ENCODE data around the gene CDK14.

Gene CDK14

DNA sequence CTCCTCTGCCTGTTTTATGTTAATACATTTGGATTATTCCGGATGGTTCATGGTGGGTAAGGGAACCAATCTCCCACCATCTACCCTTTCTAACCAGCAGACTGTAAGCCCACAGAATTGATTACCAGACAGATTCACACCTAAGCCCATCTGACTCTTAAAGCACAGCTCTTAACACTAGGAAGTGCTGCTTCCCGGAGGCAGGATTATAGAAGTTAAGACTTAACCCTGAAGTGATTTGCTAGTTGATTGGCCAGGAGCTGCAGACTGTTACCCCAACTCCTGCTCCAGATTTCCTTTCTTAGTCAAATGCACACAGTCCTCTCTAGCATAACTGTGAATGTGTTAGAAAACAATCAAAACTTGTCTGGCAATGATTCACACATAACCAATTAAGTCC lies 221.7 kb downstream of the CDK14 start:
- DNase-seq = no peak

DNA sequence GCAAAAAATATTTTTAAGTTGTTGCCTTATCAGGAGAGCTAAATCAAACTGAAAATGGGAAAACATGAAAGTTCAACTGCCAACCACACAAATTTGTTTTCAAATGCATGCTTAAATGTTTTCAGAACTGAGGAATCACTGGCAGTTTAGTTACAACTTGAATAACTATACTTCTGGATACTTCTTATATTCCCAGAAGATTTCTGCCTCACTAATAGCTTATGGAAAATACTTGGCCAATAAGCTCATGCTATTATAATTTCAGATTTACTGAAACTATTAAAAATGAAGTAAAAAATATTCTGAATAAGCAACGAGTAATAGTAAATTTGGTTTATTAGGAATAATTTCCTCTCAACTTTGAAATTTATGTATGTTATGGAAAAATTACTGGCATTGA lies 222.2 kb downstream of the CDK14 start:
- no peak for DNase-seq

DNA sequence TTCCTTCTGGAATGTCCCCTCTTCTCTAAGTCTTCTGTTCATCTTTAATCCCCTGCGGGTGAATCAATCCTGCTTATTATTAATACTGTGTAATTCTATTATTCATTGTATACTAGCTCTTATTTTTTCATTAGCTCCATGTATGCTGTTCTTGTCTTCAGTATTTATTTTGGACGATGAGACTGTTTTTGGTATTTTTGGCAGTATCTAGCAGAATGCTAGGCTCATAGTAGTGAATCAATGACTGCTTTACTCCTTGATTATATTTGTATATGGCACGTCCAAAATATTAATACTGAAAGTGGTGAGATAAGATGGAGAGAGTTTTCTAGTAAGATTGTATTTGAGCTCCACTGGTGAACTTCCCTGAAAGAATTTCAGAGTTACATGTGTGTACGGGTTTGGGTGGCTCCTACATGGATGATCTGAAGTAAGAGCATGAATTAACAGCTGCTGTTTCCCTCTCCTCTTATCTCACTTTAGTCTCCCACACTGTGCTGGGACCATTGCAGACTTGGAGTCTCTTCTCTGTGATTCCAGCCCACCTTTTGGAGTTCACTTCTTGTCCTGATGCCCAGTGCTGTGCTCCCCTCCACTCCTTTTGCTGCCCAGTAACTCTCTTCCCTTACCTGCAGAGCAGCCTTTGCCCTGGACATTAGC lies 226.0 kb downstream of the CDK14 start:
- no peak for DNase-seq

DNA sequence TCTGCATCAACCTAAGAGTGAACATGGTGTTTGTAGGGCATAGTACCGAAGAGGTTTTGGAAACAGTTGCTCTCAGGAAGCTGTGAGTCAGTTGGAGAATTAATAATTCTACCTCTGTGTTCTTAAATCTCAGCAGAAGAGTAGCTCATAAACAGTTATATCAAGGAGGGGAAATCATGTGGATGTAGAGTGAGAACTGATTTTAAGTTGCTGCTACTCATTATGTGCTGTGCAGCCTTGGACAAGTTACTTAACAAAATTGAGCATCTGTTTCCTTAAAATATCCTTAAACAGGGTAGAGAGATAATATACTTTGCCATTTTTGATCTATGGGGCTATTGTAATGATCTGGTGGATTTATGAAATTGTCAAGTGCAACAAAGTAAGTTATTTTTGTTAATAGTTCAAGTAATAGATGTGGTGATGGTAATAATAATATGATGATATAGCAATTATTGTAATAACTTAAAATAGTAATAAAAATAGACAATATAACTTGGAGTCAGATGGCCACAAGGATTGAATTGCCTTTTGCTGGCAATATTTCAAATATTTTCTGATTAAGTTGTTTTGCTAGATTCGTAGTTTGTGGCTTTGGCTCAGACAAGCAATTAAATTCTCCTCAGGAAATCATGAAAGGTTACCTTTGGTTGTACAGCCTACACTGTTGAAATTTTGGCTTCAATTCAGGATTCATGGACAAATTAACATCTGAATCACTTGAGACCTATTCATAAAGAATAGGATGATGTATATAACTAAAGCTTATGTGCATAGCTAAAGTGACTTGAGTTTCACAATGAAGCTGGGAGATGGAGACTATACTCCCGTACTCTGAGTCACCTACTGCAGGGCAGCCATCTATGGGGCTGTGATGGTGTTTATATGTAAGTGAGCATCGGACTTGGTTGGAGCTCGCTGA lies 228.5 kb downstream of the CDK14 start:
- no peak for DNase-seq

DNA sequence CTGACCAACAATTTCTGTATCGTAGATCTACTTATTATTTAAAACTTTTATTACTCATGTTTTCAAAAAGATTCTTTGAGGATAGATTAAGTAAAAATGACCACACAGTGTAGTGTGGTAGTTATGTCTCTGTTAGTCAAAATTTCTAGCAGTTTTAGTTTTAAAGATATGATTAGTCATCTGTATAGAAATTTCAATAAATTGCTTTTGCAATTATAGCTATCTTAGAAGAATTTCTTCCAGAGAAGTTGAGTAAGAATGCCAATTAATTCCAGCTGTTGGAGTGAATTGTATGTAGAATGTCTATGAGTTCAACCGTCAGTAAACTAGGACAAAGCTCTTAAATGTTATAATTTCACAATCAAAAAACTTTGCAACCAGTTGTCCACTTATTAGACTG lies 229.7 kb downstream of the CDK14 start:
- no peak for DNase-seq

DNA sequence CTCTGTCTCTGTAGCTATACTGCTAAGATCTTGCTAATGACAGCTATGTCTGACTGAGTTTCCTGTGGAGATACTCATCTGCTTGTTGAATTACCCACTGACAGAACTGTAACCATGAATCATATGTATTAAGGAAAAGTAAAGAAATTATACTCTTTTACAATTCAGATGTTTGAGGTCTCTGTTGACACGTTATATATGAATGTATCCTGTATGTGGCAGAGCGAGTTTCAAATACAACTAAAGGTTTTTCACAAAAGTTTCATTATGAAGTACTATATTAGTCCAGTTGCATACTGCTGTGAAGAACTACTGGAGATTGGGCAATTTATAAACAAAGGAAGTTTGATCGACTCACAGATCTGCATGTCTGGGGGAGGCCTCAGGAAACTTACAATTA lies 232.5 kb downstream of the CDK14 start:
- no peak for DNase-seq

DNA sequence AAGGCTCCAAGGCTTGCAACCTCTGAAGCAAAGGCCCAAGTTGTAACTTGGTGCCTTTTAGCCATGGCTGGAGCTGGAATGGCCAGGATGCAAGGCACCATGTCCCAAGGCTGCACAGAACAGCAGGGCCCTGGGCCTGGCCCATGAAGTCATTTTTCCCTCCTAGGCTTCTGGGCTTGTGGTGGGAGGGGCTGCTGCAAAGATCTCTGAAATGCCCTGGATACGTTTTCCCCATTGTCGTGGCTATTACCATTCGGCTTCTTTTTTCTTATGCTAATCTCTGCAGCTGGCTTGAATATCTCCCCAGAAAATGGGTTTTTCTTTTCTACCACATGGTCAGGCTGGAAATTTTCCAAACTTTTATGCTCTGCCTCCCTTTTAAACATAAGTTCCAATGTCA lies 234.2 kb downstream of the CDK14 start:
- DNase-seq = no peak

DNA sequence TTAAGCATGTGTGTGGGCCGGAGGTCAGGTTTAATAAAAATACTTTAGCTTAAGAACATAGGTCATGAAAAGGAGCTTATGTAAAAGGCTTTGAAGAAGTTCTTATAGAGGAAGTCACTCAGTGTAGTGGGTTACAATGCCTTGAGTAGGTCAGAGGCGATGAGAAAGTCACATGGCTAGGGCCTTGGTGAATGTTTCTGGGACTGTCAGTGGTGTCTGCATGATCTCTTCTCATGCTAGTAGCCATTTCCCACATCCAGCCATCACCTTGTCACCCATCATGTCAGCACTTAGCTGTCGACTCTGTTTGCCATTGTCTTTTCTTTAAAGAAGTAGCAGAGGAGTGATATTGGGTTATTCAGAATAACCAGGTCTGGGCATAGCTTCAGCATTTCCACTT lies 236.6 kb downstream of the CDK14 start:
- DNase-seq = no peak

DNA sequence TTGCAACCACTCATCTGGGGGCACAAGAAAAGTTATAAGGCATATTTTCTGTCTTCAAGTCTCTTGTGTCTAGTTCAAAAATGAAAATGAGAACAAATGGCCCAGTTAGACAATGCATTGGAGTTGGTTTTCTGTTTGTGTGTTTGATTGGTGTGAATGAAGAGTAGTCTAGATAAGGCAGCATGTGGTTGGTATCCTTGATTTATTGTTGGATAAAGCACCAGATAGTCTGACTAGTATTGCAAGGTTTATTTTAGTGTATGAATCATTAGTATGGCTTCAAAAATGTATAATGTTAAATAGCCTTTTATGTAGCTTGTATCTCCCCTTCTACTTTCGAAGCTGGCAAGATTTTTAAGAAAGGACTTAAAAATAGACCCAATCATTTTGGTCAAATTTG lies 237.3 kb downstream of the CDK14 start:
- no peak for DNase-seq

DNA sequence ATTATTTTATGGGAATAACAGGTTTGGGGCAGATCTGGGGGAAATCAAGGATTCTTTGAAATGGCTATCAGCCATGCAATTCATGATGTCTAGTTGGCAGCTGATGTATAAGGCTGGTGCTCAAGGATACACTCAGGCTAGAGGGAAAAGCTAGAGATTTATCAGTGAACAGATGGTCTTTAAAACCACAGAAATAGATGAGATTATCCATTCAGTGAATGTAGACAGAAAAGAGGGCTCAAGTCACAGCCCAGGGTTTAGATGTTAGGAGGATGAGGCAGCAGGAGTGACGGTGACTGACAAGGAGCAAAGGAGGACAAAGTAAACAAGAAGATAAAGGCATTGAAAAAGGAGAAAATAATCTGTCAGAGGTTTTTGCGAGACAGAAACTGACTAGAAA lies 238.7 kb downstream of the CDK14 start:
- no peak for DNase-seq

DNA sequence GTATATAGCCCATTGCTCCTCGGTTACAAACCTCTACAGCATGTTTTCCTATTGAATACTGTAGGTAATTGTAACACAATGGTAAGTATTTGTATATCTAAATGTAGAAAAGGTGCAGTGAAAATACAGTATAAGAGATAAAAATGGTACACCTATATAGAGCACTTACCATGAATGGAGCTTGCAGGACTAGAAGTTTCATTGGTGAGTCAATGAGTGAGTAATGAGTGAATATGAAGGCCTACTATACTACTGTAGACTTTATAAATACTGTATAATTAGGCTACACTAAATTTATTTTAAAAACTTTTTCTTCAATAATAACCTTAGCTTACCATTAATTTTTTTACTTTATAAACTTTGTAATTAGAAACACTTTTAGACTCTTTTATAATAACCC lies 239.7 kb downstream of the CDK14 start:
- no peak for DNase-seq

DNA sequence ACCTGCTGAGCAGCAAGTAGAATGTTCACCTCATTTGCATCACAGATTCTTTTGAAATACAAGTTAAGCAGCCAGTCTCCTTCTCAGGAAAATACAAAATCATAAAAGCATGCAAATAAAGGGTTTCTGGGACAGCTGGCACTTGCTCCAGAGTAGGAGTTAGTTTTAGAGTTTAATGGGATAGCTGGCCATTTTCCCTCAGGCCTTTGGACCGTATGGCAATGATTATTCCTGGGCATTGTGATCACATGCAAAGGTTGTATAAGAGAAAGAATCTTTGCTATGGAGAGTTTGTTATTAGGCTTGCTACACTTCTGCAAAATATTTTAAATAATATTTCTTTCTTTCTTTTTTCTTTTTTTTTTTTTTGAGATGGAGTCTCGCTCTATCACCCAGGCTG lies 240.8 kb downstream of the CDK14 start:
- no peak for DNase-seq

DNA sequence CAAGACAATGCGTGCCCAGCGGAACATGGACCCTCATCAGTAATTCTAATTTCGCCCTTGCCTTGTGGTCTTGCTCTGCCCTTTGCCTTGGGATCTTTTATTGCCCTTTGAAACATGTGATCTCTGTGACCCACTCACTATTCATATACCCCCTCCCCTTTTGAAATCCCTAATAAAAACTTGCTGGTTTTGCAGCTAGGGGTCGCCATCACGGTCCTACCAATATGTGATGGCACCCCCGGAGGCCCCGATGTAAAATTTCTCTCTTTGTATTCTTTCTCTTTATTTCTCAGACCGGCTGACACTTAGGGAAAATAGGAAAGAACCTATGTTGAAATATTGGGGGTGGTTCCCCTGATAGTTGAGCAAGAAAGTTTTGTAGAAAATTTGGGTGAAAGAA lies 242.7 kb downstream of the CDK14 start:
- DNase-seq = no peak

DNA sequence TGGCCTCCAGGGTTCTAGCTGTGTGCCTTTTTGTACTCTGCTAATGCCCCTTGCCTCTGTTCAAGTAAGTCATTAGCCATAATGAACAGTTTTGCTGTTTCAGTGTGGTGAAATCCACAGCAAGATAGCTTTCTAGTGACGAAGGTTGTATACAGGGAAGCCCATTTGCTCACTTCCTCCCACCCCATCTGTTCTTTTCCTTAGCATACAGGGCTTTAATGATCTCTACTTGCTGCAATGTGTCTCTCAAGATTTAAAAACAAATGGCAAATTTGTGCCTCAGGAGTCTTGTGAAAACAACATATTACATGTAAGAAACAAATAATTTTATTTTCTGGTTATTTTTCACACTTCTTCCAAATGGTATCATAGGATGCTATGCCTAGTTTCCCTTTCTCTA lies 243.2 kb downstream of the CDK14 start:
- no peak for DNase-seq

DNA sequence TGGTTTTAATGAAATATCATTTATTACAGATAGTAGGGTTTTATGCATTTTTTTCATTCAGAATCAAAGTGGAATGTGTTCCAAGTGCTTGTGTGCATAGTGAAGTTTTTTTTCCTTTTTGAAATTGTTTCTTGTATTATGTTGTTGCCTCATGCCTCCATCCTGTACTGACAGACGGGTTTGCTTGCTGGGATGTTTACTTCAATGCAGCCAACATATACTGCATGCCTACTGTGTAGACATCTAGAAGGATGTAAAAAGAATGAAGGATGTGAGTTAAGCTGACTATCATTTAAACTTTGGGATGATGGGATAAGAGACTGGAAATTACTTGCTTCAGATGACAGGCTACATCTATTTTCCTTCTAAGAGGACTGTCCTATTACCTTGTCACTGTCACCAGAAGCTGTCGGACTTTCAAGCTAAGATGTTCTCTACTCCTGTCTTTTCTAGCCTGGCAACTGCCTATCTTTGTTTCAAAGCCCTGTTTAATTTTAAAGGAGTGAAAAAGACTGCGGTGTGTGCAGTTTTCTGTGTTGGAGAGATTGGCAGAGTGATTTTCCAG lies 243.7 kb downstream of the CDK14 start:
- no peak for DNase-seq

DNA sequence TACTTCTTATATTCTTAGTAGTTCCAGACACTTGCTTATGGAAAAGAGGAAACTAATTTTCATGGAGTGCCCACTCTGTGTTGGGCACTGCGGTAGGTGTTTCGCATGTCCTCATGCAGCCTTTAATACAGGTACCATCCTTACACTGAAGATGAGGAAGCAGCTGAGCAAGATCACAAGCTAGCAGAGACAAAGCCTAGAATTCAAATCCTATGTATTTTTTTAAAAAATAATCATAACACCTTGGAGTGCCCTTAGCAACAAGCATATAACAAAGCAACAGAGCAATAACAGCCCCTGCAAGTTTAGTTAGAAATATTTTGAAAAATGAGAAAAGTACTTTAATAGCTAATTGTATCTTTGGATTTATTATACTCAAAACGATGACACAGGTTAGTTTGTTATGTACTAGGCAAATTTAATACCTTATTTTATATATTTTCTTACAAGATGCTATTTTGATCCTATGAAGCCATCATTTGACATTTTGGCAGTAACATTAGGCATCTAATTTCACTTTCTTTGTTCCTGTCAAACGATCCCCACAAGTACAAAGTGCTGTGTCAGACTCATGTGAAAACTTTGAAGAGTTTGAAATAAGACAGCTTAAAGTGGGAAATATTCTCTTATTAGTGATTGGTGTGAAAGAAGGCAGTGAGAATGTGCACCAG lies 245.8 kb downstream of the CDK14 start:
- DNase-seq = no peak

DNA sequence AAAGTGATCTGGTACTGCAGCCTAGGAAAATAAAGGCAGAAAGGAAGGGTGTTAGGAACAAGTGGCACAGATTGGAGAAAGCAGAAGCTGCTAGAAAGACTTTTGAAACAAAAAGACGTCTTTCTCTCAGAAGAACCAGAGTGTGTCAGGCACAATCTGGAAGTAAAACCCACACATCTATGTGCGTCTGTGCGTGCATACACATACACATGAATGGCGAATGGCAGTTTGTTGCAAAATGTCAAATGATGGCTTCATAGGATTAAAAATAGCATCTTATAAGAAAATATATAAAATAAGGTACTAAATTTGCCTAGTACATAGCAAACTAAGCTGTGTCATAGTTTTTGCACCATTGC lies 246.3 kb downstream of the CDK14 start:
- DNase-seq = no peak

DNA sequence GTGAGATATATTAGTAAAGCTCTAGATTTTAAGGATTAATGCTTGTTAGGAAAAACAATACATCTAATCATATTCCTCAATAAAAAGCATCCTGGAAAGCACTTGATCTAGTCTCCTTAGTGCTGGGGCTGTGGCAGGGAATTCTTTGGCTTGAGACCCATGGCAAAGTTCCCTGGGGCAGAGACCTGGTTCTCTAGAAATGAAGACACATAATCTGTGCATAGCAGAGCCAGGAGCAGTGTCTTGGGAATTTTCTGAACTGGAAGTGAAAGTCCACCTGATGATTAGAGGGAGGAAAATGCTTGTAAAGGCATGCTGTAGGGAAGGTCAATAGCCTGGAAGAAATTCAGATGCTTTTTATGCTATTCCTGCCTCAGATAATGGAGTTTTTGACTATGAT lies 247.4 kb downstream of the CDK14 start:
- DNase-seq = no peak

DNA sequence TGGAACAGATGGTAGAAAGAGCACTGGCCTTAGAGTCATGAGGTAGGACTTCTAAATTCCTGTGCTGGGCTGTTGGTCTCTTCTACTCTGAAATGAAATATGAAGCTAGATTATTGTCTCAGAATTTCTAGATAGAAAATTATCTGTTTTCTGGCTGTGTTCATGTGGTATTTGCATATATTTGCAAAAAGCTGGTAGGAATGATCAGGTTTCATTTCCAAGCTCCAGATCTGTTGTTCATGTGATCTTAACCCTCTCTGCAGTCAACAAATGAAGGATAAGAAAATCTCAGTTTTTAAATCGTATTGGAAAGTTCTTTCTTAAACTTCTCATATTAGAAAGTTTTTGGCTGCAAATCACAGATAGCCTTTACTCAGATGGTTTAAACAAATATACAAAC lies 248.3 kb downstream of the CDK14 start:
- DNase-seq = no peak

DNA sequence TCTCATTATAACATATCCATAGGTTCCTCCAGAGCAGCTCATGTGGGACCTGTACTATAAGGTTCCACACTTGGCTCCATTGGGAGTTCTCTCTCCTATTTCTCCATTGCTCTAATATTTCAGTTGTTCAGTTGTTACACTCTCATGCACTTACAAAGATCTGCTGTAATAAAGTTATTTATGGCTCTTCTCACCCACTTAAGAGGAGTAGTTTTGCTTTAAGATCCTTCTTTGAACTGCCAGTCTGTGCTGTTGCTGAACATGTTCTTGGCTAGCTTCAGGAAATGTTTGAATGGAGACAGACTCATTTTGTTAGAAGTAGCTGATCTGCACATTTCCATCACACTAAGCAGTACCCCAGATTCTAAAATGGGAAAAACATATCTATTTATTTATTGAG lies 250.1 kb downstream of the CDK14 start:
- no peak for DNase-seq

DNA sequence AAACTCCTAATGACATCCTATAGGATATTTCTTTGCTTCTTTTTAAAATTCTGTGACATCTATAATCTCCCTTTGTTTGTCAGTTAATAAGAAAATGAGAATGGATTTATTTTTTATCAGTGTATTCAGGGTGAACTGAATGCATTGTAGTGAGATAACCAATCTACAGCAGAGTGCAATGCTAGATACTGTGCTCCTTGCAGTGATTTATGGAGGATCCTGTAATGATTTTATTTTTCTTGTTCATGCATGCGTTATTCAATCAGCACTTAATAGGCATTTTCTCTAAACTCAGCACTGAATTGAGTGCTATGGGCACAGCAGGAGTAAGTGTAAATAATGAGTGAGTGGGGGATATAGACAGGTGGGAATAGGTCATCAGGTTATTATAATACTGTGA lies 253.9 kb downstream of the CDK14 start:
- peak; percentile 10 for DNase-seq

DNA sequence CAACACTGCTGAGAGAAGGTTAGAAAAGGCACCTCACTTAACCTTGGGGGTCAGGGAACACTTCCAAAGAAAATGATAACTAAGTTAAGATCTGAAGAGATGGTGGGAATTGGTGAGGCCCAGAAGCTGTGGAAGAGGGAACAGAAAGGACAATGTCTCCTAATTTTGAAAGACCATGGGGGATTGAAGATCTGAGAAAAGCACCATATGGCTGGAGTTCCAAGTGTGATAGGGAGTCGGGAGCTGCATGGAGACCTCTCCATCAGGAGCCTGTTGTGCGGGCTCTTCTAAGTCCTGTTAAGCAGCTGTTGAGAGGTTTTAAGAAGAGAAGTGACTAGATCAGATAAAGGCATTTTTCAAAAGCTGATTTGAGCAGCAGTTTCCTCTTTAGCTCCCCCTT lies 254.3 kb downstream of the CDK14 start:
- no peak for DNase-seq

DNA sequence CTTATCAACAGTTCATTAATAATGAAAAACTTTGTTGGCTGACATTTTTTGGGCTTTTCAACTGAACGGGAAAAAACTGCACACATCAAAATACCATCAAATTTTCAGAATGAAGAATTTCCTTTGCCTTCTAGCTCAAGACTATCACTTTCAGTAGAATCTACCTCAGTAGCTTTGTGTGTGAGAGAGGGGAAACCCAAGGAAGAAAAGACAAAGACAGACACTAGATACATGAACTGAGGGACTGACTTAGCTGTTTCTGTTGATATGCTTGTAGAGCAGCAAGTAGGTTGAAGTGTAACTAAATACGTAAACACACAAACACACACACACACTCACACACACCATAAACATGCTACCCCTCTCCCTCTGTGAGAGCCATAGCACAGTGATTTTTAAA lies 257.1 kb downstream of the CDK14 start:
- no peak for DNase-seq

All from NCI-H774 (cell line).